Stimulated activated CD8-positive, alpha-beta memory T cell treated with anti-CD3 and anti-CD28 coated beads, Interleukin-12 subunit alpha, Interleukin-12 subunit beta, amount 100 ng/mL, for 4 hours (primary cell): Measurements from ENCODE around the gene PRM2.

ENCODE experiments used
- DNase-seq: peaks from one replicate; pipeline ENCODE4 v3.0.0-alpha.2; 2020; ENCODE audit warnings: low read depth

Gene PRM2

DNA sequence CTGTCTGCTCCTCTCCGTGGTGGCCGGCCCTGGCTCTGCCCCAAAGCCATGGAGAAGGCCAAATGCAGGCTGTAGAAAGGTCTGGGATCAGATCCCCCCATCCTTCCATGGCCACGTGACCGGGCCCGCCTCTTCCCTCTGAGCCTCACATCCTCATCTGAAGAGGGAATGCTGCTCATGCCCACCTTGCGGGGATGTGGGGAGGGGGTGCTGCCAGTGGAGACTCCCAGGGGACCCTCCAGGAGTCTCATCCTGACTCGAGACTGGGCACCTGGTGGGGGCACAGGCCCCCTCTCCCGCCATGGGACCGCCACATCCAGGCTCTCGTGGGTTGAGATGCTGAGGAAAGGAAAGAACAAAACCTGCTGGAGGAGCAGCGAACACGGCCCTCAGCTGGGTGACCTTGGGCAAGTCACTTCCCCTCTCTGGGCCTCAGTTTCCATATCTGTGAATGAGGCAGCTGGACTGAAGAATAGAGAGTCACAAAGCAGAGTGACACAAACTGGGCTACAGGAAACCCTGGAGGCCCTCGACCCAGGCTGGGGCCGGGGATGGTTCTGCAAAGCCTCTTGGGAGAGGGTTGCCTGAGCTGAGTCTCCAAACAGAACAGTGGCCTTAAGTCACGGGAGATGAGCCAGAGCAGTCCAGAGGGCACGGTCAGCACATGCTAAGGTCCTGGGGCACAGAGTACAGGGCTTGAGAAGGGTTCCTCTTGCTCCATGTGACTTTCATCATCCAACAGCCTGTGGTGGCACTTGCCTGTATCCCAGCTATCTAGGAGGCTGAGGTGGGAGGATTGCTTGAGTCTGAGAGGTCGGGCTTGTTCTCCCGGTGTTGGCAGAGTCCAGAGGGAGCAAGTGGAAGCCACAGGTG lies 50.4 kb downstream of the PRM2 start:
- no peak for DNase-seq
